Endothelial cell of umbilical vein (primary cell): ENCODE data around the gene PLEKHG4B.

Source experiments
- CTCF ChIP-seq, 2 donors: IDR thresholded peaks; 1 replicate in 1 of 2; 2 replicates in 1 of 2; pipeline ENCODE4 v1.5.1; 2011; ENCODE audit warnings: low read length in 2 of 2, mild to moderate bottlenecking in 2 of 2, moderate library complexity in 2 of 2, control low read depth in 1 of 2, inconsistent platforms in 1 of 2, low read depth in 1 of 2; ENCODE audit not compliant: insufficient read depth in 1 of 2; ENCODE audit errors: extremely low read depth in 1 of 2
- EZH2 ChIP-seq: IDR thresholded peaks from 2 replicates; pipeline ENCODE4 v1.6.1; 2012; ENCODE audit warnings: borderline replicate concordance, low read depth, mild to moderate bottlenecking, moderate library complexity, low read length, inconsistent platforms; ENCODE audit not compliant: severe bottlenecking
- FOS ChIP-seq: IDR thresholded peaks from 2 replicates; pipeline ENCODE4 v1.6.1; 2011; ENCODE audit warnings: mild to moderate bottlenecking, low read length, moderate library complexity, borderline replicate concordance; ENCODE audit not compliant: insufficient read depth
- POLR2A ChIP-seq: IDR thresholded peaks from 2 replicates; pipeline ENCODE4 v1.6.1; 2012; ENCODE audit warnings: low read depth, mild to moderate bottlenecking, control low read depth, low read length
- POLR2AphosphoS5 ChIP-seq: IDR thresholded peaks from 2 replicates; pipeline ENCODE4 v1.6.1; 2012; ENCODE audit warnings: low read depth, mild to moderate bottlenecking, control low read depth, low read length, moderate library complexity; ENCODE audit not compliant: insufficient read depth

GRCh38 chr5:218457-219291, 126.7 kb downstream of the PLEKHG4B start:
- TF ChIP-seq CTCF (IDR thresholded peaks at IDR 0.05; ENCODE audit: extremely low read depth in 1 of 2, insufficient read depth in 1 of 2, low read depth in 1 of 2, low read length in 2 of 2): no peak
- no peak for TF ChIP-seq FOS
- no peak for TF ChIP-seq EZH2
- no peak for TF ChIP-seq POLR2AphosphoS5
- TF ChIP-seq POLR2A: no peak
